Endometrial microvascular endothelial cells (primary cell): ENCODE measurements around the gene PPP3CA. TPM values are rescaled to one million over a fixed set of nuclear protein-coding genes. Genes with fewer than 3 reads are reported as not detected.

ENCODE experiments used
- in situ Hi-C: cut with HindIII; loops from 2 replicates; pipeline ENCODE4 v1.10.0; 2017; ENCODE audit warnings: low sequenced_read_pairs, low pct_unique_long_range_greater_than_20kb; ENCODE audit errors: inconsistent ontology term
- total RNA-seq: library from RNA; depleted of rRNA; stranded (reverse); fragments of >200 nt; gene quantifications from one replicate; pipeline ENCODE4 v1.2.3, GENCODE V29; 2015; ENCODE audit errors: inconsistent ontology term

Gene PPP3CA
- 33.0 TPM for total RNA-seq

DNA sequence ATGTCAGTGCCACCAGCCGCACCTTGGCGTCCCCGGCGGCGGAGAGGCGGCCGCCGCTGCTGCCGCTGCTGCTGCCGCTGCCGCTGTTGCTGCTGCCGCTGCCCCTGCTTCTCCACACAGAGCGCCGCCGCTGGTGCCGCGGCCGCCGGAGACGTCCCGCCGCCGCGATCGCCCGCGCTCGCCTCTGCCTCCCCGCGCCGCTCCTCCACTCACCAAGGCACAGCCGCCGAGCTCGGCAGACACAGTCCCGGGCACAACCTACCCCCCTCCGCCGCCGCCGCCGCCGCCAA is at the start of gene PPP3CA:
Gene PPP3CA, minus strand, starts transcription at position 260 of the 290 bp plus-strand sequence.
- in situ Hi-C loops, result no loop called here

DNA sequence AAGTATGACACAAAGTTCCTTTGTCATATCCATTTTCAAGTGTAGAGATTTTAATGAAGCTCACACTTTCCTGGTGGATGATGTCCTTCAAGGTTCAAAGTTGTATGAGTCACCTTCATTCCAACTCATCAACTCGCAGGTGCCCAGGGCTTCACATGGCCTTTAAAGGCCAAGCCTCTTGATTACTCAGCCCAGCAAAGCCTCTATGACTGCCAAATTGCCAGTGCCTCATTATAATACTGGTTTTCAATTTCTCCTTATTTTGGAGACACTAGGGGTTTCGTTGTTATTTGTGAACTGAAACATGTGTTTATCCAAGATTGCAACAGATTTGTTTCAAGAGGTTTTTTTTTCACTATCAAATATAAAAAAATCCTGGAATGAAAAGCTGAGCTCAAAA is 45.9 kb upstream of the PPP3CA start:
- in situ Hi-C loops, result no loop called here

DNA sequence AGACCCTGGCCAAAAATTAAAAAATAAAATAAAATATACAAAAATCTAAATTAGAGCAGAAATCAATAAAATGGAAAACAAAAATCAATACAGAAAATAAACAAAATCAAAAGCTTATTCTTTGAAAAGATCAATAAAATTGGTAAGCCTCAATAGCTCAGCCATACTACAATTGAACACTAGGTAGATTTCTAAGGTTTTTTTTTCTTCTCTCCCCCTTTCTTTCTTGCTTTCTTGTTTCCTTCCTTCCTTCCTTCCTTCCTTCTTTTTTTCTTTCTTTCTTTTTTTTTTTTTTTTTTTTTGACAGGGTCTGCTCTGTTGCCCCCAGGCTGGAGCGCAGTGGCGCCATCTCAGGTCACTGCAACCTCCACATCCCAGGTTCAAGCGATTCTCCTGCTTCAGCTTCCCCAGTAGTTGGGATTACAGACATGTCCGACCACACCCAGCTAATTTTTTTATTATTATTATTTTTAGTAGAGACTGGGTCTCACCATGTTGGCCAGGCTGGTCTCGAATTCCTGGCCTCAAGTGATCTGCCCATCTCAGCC is 23.4 kb upstream of the PPP3CA start:
- in situ Hi-C loops, result no loop called here

DNA sequence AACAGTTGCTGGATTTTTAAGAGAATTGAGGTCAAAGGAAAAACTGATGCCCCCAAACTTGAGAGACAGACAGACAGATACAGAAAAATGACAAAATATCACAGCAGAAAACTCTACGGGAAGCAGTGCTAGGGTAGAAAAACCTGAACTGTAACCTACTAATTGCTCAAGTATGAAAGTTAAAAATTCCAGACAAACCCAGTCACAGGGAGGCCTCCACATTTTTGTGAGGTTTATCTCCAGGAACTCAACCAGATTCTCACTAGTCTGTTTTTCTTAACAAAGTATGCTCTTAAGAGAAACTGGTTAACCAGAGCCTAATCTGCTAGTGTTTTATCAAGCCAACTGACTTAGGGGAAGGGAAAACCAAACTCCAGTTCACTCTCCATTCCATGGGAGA is 19.9 kb upstream of the PPP3CA start:
- in situ Hi-C loops, result no loop called here

DNA sequence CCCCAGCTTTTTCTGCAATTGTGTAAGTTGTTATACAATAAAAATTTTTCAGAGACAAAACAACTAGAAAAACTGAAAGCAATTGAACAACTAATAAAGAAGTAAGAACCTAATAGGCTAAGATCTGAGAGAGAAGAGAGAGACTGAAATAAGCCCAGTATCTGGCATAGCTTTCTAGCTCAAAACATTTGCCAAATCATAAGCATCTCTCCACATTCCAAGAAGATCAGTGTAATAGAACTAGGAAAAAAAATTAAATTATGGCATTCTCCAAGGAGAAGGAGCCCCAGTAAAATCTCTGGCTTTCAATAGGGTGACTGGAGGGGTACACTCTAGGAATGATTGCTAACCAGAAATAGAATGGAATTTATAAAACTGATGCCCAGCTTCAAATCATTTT is 19.0 kb upstream of the PPP3CA start:
- in situ Hi-C loops, result no loop called here

DNA sequence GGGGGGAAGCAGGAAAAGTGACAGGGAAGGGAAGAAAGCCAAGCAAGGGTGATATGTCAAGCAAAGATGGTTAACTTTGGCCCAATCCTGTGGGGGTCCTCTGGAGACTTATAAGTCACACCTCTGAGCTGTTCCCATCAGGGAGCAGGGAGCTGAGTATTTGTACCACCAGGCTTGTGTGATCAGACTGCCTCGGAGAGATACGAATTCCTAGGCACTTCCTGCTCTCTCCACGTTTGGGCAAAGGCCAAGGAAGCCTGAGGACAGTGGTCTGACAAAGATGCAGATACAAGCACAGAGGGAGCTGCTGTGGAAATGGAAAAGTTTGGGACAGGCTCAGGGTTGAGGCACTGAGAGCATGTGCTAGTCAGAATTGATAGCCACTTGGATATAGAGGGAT is 10.4 kb upstream of the PPP3CA start:
- in situ Hi-C loops, result no loop called here

DNA sequence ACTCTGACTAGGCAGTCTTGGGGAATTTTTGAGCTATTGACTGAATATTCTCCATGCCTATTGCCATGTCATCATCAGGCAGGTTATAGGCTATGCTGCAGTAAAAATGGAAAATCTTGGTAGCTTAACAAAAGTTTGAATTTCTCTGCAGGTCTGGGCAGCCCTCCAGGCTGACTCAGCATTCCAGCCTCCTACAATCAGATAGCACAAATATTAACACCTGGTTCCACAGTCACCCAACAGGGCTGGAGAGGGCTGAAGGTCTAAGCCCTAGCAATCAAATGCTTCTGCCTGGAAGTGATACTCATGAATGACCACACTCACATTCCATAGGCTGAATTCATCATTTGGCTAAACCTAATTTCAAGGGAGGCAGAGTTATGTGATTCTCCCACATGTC is 9.6 kb upstream of the PPP3CA start:
- in situ Hi-C loops, result no loop called here

DNA sequence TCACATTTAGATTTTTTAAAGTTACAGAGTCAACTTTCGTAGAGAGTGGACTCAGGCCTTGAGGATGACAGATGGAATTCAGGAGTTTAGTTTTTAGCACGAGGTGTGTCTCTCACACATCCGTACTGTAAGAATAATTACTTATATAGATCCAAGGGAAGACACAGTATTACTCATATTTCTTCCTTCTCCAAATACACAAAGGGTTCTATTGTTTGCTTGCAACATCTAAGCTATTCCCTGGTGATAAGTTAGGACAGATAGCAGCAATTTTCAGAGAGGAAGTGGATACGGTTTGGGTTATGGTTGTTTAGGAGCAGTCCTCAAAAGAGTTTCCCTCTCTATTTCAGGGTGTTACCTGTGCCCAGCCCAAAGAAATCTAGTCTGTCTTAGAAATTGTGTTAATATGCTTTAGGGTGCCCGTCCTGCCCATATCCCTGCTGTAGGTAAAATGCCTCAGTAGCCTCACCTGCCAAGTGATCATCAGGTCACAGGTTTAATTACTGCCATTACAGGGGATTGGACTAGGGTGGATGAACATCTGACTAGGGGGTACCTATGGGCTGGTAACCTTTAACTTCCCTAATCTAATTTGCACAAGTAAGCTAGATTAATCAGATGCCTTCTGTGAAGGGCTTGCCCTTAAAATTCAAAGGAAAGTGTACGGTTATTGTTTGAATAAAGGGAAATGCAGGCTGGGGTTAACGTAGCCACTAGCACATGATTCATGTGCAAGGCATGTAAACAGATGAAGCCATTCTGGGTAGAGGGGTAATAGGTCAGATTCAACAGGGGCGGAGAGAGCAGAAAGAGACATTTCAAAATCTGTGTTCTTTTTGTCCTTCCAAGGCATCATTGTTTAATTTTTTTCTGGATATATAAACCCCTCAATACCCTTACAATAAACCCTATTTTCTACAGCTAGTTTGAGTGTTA is 8.7 kb upstream of the PPP3CA start:
- in situ Hi-C loops, result no loop called here

DNA sequence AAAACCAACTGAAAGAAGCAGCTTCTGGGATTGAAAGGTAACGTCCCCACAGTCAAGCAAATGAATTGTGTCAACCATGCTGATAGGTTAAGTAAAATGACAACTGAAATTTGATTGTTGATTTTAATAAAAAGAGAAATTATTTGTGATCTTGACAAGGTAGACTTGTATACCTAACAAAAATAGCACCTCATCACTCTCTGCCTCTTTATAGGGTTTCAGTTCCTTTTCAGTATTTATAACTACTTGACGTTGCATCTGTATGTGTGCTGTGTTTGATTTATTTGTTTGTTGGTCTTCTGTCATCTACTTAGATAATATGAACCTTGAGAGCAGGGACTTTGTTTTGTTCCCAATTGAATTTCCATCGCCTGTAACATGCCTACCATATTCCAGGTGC is 7.9 kb upstream of the PPP3CA start:
- in situ Hi-C loops, result no loop called here

DNA sequence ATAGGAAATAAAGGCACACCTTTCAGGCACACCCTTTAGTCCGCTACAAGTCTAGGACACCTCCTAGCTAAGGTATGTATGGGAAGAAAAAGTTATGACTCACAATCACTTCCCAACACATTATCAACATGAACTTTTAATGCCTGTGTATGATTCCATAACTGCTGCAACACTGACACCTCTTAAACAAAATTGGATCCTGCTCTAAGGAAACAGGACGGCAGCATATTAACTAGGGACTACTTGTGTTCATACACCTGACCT is 2.4 kb upstream of the PPP3CA start:
- in situ Hi-C loops, result no loop called here

DNA sequence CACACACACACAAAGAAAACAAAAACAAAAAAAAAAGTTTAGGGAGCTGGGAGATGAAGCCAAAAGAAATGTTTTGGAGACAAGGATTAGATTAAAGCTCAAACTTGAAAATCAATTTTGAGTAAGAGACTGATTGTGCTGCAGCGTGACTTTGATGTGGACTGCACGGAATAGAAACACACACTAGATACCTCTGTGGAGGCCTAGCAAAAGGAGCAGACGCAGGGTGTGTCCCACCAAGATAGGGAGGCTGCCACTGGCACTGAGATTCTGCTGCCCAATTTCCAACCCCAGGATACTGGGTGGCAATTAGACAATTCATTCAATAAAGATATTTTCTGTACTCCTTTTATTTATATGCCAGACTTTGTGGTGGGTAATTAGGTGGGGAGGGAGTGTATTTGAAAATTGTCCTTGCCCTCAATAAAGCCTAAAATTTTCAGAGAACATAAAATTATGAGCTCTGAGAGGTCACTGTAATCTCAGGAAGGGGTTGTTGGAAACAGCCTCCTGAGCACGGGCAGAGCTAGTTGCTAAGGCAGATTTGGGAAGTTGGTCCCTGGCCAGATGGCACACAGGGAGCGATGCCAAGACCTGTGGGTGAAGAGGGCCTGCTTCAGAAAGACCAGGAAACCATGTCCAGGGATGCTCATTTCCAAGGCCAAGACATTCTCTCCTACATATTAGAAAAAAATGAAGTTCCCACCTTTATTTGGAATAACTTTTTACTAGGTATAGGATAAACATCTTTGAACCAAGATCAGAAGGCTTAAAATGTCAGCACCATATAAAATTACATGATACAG is 1.9 kb upstream of the PPP3CA start:
- in situ Hi-C loops, result no loop called here

DNA sequence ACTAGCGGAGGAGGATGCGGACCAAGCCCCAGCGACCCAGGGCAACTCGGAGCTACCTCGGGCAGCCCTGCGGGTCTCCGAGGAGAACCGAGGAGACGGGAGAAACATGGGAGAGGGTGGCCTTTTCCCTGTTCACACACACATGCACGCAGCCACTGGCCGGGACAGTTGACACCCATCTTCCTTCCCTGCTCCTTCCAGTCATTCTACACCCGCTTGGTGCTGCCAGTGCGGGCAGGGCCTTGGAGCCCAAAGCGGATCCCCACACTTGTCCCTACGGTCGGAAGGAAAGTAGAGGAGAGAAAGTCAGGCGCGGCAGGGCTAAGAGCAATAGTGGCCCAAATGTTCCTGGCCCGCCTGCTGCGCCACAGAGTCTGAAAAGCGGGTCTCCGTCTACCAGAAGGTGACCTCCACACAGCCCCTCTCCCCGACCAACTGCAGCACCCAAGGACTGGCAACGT is 1.1 kb upstream of the PPP3CA start:
- in situ Hi-C loops, result no loop called here

DNA sequence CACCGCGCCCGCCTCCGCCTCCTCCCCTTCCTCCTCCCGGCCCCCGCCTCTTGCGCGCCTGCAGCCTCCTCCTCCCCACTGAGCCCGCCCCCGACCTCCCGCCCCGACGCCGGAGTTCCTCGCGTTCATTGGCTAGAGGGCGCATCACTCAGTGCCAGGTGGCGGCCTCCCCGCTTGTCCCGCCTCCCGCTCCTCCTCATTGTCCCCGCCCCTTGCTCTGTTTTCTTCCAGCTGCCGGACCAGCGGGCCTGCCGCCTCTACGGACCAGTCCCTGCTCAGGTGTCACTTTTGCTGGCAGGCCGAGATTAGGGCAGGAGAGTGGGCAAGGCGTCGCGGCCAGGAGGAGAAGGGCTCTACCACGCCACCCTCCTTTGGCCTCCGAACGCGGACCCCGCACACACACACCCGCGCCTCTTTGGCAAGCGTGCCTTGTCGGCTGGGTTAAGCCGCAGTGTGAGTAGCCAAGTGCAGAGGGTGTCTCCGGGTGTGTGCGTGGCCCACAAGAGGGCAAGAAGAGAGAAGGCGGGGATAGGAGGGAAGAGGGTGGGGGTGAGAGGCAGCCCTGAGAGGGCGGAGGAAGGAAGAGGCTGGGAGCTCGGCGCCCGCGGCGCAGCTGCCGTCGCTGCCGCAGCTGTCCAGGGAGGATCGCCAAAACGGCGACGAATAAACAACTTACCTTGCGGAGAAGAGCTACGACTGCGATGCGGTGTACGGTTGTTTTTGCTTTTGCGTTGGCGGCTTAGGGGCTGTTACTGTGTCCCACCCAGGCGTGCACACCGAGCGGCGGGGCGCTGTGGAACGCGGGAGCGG is 436 bp upstream of the PPP3CA start:
- in situ Hi-C loops, result no loop called here

DNA sequence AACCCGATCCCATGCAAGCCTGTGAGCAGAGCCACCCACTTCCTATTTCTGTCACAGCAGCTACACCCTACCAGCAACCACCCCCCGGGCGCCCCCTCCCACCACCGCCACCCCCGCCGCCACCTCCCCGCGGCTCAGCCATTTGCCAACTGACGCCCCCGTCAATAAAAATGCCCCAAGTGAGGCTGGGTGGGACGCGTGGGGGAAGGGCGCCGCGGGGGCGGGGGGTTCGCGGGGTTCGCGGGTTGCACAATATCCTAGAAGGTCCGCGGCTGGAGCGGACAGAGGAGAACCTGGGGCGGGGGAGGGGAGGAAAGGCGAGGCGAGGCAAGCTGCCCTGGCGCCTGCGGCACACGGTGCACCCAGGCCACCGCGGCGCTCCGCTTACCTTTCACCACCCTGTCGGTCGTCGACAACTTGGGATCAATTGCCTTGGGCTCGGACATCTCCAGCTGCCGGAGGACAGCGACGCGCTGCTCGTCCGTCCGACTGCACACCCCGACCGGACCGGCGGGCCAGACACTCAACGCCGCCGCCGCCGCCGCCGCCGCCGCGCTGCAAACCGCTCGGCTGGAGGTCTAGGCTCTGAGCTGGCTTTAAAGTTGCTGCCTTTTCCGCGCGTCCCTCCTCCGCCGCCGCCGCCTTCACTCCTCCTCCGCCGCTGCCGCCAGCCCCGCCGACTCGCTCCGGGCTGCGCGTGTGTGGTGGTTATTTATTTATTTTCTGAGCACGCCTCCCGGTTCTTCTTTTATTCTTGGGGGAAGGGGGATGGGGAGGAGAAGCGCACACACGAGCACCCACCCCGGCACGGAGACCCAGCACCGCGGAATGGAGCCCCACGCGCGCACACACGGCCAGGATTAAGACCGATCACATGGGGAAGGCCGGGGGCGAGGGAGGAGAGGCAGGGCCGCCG is 717 bp downstream of the PPP3CA start:
- in situ Hi-C loops, result no loop called here

DNA sequence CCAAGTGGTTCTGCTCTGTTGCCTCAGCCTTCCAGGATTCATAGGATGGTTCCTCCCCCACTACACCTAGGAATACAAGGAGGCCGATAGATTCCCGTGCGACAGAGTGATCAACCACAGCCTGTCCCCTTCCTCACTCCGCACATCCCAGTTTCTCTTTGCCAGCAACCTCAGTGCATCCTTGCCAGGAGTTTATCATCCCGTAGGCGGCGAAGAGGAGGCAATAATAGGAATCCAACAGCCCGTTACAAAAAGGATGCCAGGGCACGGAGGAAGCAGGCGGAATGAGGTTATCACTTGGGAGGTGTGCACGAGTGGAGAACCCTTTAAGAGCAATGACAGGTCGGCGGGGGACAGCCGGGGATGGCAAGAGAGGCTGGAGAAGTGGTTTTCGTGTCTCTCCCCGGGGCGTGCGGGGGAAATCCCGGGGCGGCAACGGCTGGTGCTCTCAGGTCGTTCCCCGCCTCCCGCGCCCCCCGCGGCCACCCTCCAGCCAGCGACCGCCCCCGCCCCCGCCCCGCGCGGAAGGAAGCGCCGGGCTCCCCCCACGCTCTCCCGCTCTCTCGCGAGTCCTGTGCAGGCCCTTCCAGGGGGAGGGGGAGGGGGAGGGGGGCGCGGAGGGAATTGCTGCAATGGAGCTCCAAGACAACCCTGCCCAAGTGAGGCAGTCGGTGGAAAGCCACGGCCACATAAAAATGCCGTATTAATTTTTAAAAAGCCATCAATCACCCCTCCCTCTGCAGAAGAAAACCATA is 1.6 kb downstream of the PPP3CA start:
- in situ Hi-C loops, result no loop called here

DNA sequence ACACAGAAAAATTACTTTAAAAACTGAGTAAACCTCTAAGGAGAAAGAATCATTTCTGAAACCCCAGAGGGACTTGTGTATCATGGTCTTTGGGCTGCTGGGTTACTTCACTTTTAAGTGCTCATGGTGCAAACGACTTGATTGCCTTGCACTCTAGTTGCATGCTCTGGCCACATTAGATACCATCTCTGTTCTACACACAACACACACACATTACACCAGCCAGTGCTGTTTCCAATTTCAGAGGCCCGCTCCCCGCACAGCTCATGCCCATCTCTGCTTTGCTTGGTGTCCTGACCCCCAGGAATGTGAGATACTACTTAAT is 2.1 kb downstream of the PPP3CA start:
- in situ Hi-C loops, result no loop called here

DNA sequence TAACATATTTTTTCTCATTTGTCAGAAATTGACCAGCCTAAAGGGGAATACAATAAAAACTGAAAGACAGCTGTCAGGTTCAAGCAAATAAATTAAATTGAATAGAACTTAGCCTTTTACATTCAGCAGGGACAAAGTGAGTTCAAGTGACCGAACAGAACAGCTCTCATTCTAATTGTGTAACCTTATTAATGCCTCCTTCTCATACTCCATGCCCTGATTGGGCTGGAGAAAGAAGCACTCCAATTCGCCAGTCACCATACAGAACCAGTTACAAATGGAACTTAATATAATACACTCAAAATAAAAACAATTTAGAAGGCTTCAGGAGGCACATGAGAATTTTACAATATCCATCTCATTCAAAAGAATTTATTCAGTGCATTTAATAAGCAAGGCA is 8.0 kb downstream of the PPP3CA start:
- in situ Hi-C loops, result no loop called here

DNA sequence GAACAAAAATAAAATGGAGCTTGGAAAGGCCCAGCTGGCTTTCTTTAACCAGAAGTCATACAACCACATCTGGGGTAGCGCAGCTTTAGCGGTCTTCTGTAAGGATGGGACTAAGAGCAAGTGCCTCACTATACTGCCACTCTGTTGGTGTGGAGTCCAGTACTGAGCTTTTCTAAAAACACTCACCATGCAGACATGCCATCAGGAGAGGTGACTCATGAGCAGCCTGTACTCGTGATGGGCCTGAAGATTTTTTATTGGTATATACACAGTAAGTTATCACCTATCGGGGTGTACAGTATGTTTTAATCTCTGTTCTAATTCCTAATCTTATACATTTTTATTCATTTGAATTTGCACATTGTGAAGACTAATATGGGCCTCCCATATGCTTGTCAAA is 9.6 kb downstream of the PPP3CA start:
- in situ Hi-C loops, result no loop called here
